SU-DHL-6 (cell line): ENCODE results near the gene ACTL8.

ENCODE experiments used
- H2AFZ ChIP-seq: fragments of 200-600 bp; sonication (generic); 2 replicates; pipeline ENCODE4 v1.6.1; 2014; ENCODE audit warnings: low read depth, mild to moderate bottlenecking, moderate library complexity, mixed read lengths, antibody characterized with exemption, low read length; ENCODE audit not compliant: severe bottlenecking
- H3F3A ChIP-seq: fragments of 200-600 bp; shearing (Covaris generic); 2 replicates; pipeline ENCODE4 v1.6.0; 2016; ENCODE audit warnings: antibody characterized with exemption, mild to moderate bottlenecking; ENCODE audit not compliant: insufficient read depth
- H3K27ac ChIP-seq: fragments of 200-600 bp; sonication (generic); 2 replicates; pipeline ENCODE4 v1.5.1; 2016; ENCODE audit warnings: low read depth, mild to moderate bottlenecking, low read length, moderate library complexity, mixed read lengths
- H3K27me3 ChIP-seq: fragments of 200-600 bp; sonication (generic), shearing (Covaris generic); 2 replicates; pipeline ENCODE4 v1.6.0; 2014; ENCODE audit warnings: mild to moderate bottlenecking, low read length
- H3K36me3 ChIP-seq: fragments of 200-600 bp; sonication (generic); 2 replicates; pipeline ENCODE4 v1.6.1; 2014; ENCODE audit warnings: mild to moderate bottlenecking, low read length, mixed read lengths
- H3K4me2 ChIP-seq: fragments of 300-600, 200-600 bp; shearing (Covaris generic), sonication (generic); 2 replicates; pipeline ENCODE4 v1.6.0; 2014; ENCODE audit warnings: low read length, low read depth, mild to moderate bottlenecking; ENCODE audit not compliant: poor library complexity, severe bottlenecking
- H3K4me3 ChIP-seq: fragments of 200-600 bp; sonication (generic); 2 replicates; pipeline ENCODE4 v1.5.1; 2014; ENCODE audit warnings: antibody characterized with exemption, low read length, mild to moderate bottlenecking, mixed read lengths; ENCODE audit not compliant: insufficient read depth, poor library complexity, severe bottlenecking
- H3K79me2 ChIP-seq: fragments of 200-600 bp; sonication (generic); 2 replicates; pipeline ENCODE4 v1.6.1; 2014; ENCODE audit warnings: mild to moderate bottlenecking, low read length, moderate library complexity; ENCODE audit not compliant: insufficient read depth
- H3K9ac ChIP-seq: fragments of 200-600 bp; sonication (generic); 2 replicates; pipeline ENCODE4 v1.7.0; 2014; ENCODE audit warnings: mild to moderate bottlenecking, low read length
- H3K9me2 ChIP-seq: fragments of 200-600 bp; sonication (generic); replicated peaks from 2 replicates; pipeline ENCODE4 v1.6.1; 2014; ENCODE audit warnings: low read length; ENCODE audit not compliant: insufficient read depth
- H3K9me3 ChIP-seq: fragments of 200-600 bp; sonication (generic); 2 replicates; pipeline ENCODE4 v1.6.1; 2014; ENCODE audit warnings: low read length, mixed read lengths; ENCODE audit not compliant: insufficient read depth
- H4K20me1 ChIP-seq: fragments of 200-600 bp; sonication (generic); 2 replicates; pipeline ENCODE4 v1.6.1; 2014; ENCODE audit warnings: low read depth, mild to moderate bottlenecking, antibody characterized with exemption, low read length, moderate library complexity, mixed read lengths
- CTCF ChIP-seq: fragments of 200-600 bp; sonication (generic); IDR thresholded peaks from one replicate; pipeline ENCODE4 v1.5.1; 2017; ENCODE audit warnings: antibody characterized with exemption, mild to moderate bottlenecking, low read length, moderate library complexity; ENCODE audit not compliant: insufficient read depth, poor library complexity, severe bottlenecking
- EZH2phosphoT487 ChIP-seq: fragments of 200-600 bp; sonication (generic), shearing (Covaris generic); conservative IDR thresholded peaks from 2 replicates; pipeline ENCODE4 v1.6.1; 2018; ENCODE audit warnings: mild to moderate bottlenecking, antibody characterized with exemption, low read length, moderate library complexity, mixed read lengths

ACTL8 gene

GRCh38 chr1:17710889-17711576, 44.1 kb upstream of the ACTL8 start:
- Histone ChIP-seq H3K9ac (no peak overlapping the region), H3K27ac (no peak overlapping the region), H3K9me2 (no peaks in the 10 kb centered on the region), H3K4me2 (no peak overlapping the region), H4K20me1 (no peaks in the 10 kb centered on the region), H3K4me3 (no peak overlapping the region), H3F3A (no peaks in the 10 kb centered on the region), H3K27me3 (no peaks in the 10 kb centered on the region), H2AFZ (no peak overlapping the region), H3K36me3 (no peaks in the 10 kb centered on the region), H3K9me3 (no peaks in the 10 kb centered on the region), H3K79me2 (no peaks in the 10 kb centered on the region)
- TF ChIP-seq CTCF (no peak), EZH2phosphoT487 (no peak)

- Histone ChIP-seq H3K79me2 (no peaks in the 10 kb centered on the region), H3K27ac (no peak overlapping the region), H3K36me3 (no peaks in the 10 kb centered on the region), H3K9ac (no peak overlapping the region), H4K20me1 (no peaks in the 10 kb centered on the region), H3K9me3 (no peaks in the 10 kb centered on the region), H3K4me3 (no peak overlapping the region), H3K9me2 (no peaks in the 10 kb centered on the region), H2AFZ (no peak overlapping the region), H3K4me2 (no peak overlapping the region), H3F3A (no peaks in the 10 kb centered on the region), H3K27me3 (no peaks in the 10 kb centered on the region)
- no peak for TF ChIP-seq CTCF
- TF ChIP-seq EZH2phosphoT487 = no peak
Measured at GRCh38 chr1:17711577-17711910, 43.6 kb upstream of the ACTL8 start.

GRCh38 chr1:17711941-17712340, 43.2 kb upstream of the ACTL8 start:
- Histone ChIP-seq H3K9me3 (no peaks in the 10 kb centered on the region), H3K27me3 (no peaks in the 10 kb centered on the region), H3K79me2 (no peaks in the 10 kb centered on the region), H3K27ac (no peak overlapping the region), H2AFZ (no peak overlapping the region), H3K4me2 (no peak overlapping the region), H3K36me3 (no peaks in the 10 kb centered on the region), H3K9me2 (no peaks in the 10 kb centered on the region), H3F3A (no peaks in the 10 kb centered on the region), H3K9ac (no peak overlapping the region), H3K4me3 (no peak overlapping the region), H4K20me1 (no peaks in the 10 kb centered on the region)
- TF ChIP-seq EZH2phosphoT487 (no peak), CTCF (no peak)
